HG03439 (cell line): ENCODE data around the gene ST3GAL4.
A peak's percentile ranks its signal among the peaks of the same experiment; 100 is the strongest.

Experiments used
- ATAC-seq: cut with Tn5 transposase; IDR thresholded peaks from one replicate; pipeline ENCODE4 v1.9.1; 2021; ENCODE audit warnings: mild to moderate bottlenecking, moderate library complexity; ENCODE audit not compliant: unreplicated experiment

ST3GAL4 gene

DNA sequence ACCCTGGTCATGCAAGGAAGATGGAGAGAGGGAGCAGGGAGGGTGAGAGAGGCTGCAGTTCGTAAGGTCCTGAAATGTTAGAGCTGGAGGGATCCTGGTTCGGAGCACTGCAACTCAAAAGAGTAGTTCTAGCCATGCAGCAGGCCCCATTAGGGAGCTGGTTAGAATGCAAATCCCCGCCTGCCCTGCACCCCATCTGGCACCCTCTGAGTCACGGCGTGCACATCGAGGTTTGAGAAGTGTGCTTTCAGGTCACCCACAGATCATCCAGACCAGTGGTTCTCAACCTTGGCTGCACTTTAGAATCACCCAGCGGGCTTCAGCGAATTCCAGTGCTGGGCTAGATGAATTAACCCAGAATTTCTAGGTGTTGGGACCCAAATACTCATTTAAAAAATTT, 48.2 kb downstream of the ST3GAL4 start:
- ATAC-seq, result peak; percentile 94

DNA sequence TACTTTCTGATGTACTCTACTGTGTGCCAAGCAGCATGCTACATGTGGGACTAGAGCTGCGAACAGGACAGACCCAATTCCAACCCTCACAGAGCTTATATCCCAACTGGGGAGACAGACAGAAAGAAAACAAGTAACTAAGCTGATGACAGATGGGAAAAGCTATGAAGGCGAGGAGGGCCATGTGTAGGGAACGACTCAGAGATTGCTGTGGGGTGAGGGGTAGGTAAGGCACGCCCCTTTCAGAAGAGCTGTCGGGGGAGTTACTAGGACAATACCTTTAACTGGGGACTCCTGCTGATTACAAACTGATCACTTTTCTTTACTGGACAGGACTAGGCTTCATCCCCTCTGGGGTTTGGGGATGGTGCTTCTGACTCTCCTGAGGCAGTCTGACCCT, 48.9 kb downstream of the ST3GAL4 start:
- no peak for ATAC-seq

DNA sequence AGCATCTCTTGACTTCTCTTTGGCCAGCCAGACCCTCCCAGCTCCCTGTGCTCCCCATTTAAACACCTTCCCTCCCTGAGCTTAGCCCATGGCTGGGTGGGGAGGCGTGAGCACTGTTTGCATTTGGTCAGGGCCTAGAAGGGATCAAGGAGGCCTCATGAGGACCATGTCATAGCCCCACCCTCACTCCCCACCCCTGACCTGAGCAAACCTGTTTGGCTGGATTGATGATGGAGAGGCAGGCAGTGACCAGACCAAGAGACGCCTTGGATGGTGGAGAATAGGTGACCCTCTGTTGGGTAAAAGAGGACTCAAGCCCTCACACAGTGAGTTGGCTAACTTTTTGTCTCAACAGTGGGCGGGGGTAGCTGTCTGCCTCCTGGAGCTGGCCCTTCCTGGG, 49.9 kb downstream of the ST3GAL4 start:
- ATAC-seq, result no peak

DNA sequence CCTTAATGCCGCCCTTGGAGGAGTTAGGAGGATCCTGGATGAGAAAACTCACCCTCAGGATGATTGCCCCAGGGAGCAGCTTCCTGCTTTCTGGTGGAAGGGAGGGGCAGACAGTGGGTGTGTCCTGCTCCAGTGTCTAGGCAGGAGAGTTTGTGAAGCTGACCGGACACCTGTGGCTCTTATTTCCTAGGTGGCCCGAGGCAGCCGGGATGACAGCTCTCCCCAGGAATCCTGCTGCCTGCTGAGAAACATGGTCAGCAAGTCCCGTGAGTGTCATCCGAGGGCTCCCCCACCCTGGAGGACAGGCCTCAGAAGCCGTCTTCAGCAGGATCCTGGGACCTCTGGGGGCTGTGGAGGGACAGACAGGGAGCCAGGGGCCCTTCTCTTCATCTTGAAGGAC, 50.4 kb downstream of the ST3GAL4 start:
- no peak for ATAC-seq

DNA sequence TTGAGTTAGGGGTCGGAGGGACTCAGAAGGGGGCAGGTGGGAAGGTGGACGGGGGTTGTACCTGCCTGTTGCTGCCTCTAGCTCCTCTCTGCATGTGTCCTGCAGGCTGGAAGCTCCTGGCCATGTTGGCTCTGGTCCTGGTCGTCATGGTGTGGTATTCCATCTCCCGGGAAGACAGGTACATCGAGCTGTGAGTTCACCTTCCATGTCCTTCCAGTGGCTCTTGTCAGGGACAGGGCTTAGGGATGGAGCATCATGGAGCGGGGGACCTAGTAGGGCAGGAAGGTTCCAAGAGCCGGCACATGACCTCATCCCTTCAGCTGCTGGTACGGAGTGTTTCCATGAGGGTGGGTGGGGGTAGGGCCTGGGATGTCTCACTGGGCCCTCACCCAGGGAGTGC, 50.9 kb downstream of the ST3GAL4 start:
- no peak for ATAC-seq

DNA sequence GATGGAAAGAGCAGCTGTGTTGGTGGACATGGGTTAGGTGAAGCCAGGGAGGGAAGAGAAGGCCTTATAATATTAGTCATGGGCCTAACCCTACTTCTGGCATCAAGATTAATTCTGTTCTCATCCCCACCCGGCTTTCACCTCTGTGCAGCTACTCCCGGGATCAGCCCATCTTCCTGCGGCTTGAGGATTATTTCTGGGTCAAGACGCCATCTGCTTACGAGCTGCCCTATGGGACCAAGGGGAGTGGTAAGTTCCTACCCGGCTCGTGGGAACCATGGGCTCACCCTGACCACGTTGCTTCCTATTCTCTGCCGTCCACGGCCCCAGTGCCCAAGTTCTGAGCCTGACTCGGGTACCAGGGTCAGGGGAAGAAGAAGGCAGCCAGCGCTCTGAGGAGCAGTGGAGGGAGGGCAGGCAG, 51.6 kb downstream of the ST3GAL4 start:
- ATAC-seq, result no peak

DNA sequence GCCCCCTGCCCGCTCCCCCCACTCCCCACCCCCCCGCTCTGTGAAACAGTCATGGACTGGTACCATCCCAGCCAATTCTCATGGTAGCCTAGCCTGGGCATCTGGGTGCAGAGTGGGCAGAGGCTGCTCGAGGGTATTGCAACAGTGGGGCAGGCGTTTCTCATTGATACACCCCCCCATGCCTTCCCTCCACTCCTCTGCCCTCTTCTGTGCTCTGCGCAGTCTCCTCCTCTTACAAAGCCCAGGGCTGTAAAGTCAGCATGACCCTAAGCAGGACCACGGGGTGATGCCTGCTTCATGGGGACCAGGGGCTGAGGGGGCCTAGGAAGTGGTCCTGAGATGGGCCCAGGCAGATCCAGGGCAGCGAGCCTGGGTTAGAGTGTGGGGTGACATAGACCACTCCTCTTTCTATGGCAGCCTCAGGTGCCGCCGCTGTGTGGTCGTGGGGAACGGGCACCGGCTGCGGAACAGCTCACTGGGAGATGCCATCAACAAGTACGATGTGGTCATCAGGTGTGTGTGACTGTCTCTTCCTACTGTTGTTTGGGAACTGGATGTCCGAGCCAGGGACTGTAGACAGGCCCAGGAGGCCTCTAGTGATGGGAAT, 52.3 kb downstream of the ST3GAL4 start:
- ATAC-seq, result no peak

DNA sequence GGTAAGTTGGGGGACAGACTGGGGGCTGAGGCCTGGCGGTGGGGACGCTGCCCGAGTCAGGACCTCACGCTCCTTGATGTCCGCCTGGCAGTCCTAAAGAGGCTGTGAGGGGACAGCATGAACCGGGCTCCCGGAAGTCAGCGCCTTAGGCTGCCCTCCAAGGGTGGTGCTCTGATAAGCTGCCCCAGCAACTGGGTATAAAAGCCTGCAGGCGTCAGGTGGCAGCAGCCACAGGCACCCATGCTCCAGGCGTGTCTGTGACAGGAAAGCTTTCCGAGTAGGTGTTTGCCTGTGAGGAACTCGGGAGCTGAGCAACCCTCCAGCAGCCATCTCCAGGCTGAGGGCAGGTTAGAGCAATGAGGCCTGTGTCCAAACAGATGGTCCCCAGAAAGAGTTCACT, 53.0 kb downstream of the ST3GAL4 start:
- no peak for ATAC-seq

DNA sequence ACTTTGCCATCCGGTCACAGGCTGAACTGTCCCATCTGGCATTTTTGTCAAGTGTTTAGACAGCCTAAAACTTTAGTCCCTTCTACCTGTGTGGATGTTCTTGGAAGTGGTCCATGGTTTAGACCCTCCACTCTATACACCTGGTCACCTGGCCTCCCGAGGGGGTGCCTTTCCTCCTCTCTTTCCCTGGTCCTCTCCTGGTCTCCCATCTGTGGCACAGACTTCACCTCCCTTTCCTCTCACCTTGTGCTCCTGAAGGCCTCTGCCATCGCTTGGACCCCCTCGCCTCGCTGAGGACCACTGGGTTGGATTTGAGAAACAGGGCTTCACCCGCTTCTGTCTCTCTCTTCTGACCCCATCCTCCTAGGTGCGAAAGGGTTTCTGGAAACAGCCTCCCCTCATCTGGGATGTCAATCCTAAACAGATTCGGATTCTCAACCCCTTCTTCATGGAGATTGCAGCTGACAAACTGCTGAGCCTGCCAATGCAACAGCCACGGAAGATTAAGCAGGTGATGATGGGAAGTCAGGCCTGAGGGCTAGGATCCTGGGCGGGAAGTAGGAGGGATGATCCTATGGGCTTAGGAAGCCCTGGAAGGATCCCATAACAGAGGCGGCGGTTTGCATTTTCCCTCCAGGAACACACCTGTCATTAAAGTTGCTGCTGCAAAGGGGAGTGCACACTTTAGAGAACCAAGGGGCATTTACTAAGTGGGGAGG, 53.6 kb downstream of the ST3GAL4 start:
- no peak for ATAC-seq

DNA sequence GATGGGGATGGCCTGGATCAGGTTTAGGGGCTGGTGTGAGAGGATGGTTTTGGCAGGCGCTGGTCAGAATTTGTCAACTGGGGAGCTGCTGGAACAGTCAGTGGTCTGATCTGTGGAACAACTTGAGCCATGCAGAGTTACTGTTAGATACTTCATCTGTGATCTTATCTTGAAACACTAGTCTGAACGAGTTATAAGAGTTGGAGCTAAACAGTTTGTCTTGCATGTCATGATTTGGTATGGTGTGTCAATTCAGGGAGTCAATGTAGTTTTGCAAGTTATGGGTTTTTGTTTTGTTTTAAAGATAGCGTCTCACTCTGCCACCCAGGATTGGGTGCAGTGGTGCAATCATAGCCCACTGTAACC, 54.1 kb downstream of the ST3GAL4 start:
- no peak for ATAC-seq

DNA sequence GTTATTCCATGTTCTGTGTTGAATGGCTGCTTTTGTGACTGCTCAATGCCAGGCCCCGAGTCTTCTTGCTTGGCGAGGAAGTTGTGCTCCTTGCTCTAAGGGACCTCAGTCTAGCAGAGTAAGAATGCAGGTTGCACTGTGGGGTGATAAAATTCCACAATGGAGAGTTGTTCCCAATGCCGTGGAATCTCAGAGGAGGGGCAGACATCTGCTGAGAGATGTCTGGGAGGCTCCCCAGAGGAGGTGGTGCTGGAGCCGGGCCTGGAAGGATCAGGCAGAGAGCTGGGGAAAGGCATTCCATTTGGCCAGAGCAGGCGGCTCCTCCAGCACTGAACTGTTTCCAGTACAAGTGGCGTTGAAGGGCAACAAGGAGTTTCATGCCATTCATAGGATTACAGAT, 55.2 kb downstream of the ST3GAL4 start:
- no peak for ATAC-seq

DNA sequence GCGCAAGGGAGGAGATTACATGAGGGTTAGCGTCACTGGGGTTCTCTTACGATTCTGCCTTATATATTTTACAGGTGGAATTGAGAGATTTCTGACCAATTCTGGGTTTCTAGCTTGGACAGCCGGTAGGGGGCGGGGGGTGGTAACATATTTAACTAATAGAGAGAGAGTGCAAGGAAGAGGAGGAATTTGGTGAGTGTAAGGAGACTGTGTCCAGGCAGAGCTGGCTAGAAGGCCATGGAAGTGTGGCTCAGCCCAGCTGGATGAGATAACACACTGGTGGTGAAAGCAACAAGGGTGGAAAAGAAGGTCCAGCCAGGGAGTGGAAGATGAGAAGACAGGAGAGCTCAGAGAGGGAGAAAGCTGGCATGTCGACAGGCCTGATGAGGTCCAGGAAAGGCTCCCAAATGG, 56.5 kb downstream of the ST3GAL4 start:
- no peak for ATAC-seq

DNA sequence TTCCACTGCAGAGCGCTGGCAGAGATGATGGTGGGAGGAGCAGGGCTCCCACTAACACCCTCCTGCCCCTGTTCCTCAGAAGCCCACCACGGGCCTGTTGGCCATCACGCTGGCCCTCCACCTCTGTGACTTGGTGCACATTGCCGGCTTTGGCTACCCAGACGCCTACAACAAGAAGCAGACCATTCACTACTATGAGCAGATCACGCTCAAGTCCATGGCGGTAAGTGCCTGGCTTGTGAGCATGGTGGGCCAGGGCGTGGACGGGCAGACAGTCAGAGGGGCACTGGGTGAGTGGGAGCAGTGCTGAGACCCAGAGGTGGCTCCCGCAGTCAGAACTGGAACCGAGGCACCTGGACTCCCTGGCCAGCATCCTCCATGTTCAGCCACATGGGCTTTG, 57.9 kb downstream of the ST3GAL4 start:
- no peak for ATAC-seq

DNA sequence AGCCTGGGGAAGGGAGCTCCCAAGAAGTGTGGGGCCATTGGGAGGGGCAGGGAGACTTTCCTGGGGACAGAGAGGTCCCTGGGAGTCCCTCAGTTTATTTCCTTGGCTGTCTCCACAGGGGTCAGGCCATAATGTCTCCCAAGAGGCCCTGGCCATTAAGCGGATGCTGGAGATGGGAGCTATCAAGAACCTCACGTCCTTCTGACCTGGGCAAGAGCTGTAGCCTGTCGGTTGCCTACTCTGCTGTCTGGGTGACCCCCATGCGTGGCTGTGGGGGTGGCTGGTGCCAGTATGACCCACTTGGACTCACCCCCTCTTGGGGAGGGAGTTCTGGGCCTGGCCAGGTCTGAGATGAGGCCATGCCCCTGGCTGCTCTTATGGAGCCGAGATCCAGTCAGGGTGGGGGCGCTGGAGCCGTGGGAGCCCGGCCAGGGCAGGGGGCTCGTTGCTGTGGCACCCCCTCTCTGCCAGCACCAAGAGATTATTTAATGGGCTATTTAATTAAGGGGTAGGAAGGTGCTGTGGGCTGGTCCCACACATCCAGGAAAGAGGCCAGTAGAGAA, 58.4 kb downstream of the ST3GAL4 start:
- no peak for ATAC-seq

DNA sequence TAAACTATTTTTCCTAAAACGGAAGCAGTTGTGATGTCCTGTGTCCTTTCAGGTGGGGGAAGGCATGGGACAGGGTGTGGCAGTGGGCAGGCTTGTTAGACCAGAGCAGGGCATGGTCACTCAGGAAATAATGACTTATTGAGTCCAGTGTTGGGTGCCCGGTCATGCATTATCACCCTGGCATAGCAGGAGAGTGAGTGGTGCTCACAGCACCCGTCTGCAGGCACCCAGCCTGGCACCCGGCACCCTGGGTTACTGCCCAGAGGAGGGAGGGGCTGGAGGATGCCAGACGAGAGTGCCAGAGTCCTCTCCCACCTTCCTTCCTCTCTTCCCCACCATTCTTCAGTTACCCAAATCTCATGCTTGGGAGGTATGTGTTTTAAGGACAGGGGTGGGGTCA, 59.1 kb downstream of the ST3GAL4 start:
- ATAC-seq, result no peak

DNA sequence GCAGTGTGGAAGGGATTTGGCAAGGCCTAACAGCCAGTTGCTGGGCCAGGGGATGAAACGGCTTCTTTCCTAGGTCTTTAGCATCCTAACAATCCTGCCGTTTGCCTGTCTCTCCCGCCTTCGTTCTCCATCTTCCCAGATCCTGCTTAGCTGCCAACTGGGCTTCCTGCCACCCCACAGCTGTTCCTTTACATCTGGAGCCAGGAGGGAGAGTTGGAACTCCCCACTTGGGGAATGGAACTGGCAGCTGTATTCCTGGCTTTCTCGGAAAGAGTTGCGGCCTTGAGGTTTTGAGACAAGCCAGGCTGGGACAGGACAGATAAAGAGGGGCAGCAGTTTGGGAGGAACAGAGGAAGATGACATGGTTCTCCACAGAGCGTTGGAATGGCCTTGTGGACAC, 59.6 kb downstream of the ST3GAL4 start:
- ATAC-seq, result no peak

DNA sequence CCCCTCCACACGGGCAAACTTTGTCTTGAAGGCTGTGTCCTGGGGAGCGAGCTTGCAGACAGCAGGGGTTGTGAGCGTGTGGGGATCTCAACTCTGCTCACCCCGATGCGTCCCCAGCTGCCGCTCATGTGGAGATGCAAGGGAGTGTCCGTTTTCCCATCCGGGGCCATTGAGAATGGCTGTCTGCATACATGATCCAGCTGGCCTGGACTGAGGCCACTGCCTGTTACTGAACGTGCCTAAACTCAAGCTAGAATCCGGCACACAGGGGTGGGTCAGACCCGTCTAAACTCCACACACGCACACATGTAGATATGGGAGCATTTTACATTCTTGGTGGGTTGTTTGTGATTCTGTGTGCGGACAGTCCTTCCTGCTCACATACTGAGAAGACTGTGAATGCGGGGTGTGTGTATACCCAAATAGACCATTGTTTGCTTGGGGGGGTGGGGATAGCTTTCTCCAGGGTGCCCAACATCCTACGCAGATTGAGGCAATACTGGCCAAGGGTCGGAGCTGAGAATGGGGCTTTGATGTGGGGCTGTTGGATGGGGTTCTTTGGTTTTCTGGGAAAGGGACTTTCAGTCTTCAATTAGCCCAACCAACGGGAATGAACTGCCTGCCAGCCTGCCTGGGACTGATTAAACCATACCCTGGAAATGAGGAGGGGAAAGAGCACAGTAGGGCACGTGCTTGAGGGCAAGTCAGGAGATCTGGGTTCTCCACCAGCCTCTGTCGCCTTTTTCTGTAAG, 60.4 kb downstream of the ST3GAL4 start:
- no peak for ATAC-seq

DNA sequence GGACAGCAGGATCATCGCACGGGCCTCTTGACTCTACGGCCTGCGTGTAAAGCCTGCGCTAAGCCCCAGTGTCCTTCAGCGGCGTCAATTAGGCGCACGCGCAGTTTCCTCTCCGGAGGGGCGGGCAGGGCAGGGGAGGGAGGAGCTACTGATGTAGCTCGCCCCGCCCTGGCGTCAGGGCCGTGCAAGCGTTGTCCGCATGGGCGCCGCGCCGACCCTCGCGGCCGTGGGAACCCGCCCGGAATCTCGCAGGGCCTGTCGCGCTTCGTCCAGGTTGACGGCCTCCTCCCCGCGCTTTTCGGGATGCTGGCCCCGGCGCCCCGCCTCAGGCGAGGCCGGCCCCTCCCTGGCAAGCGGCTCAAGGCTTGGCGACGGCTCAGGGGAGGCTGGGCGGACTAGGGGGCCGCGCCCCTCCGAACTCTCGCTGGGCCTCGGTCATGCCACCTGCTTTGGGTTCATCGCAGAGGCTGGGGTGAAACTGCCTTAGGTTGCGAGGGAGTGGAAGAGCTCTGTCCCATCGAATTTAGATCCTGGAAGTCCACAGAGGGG, 61.1 kb downstream of the ST3GAL4 start:
- peak; percentile 87 for ATAC-seq

DNA sequence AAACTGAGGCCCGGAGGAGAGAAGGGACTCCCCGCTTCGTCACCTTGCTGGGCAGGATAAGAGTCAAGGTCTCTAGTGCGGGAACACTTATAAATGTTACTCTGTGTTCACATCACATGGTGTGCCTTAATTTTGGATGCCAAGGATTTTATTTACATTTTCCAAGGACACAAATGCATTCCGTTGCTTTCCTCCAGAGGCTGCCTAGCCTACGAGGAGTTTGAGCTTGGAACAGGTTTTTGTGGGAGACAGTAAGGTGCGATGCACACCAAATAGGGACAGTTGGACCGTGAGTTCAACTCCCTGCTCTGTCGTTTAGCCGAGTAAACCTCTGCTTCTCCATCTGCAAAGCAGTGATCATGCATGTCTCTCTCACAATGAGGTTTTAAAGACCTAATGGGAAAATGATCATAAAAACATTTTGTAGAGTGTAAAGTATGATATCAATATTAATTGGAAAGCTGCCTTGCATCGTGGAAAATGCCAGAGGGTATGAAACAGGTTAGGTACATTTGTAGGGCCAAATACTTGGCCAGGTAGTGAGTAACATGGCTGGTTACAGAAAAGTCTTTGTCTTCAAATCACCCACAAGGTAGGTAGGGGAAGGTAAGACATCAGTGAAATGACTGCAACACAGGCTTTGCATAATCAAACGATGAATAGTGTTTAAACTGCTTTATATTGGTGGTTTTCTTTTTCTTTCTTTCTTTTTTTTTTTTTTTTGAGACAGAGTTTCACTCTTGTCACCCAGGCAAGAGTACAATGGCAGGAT, 61.8 kb downstream of the ST3GAL4 start:
- ATAC-seq, result no peak

DNA sequence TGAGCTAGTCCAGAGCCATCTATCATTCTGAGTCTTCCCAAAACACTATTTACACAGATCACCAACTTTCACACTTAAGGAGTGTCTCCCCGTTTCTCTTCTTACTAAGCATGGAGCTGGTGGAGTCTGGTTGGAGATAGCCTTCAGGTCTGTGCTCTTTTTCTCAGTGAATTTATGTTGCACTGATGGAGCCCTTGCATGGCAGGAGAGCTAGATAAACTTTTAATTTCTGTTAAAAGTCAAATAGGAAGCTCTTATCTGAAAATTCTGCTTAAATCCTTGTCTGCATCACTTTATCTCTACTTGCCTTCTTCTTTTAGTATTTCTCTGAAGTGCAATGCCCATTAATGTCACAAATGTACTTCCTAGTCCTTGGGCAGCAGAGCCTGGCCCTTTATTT, 63.4 kb downstream of the ST3GAL4 start:
- no peak for ATAC-seq
